IMR-90 (cell line): ENCODE results near the gene NKD1. TPM values are rescaled to one million over a fixed set of nuclear protein-coding genes. Genes with fewer than 3 reads are reported as not detected.

Experiments used
- ATAC-seq: fragments of 200-7000 bp; cut with Tn5 transposase; 2 replicates; pipeline ENCODE4 v1.9.1; 2020; ENCODE audit warnings: low read depth, mild to moderate bottlenecking, moderate library complexity
- BruUV-seq: library from RNA; stranded (reverse); fragments of 400-500 nt; replicated peaks from 2 replicates; lab custom pipeline; 2021; lab: Mats Ljungman, UMichigan
- CTCF ChIA-PET: fragments of 300-600 bp; formaldehyde crosslinking; extraction: SDS; loops from one replicate; lab custom pipeline; 2021; ENCODE audit warnings: antibody characterized with exemption; lab: Yijun Ruan, JAX
- POLR2A ChIA-PET: fragments of 300-600 bp; sonication (Branson Sonifier 250); formaldehyde crosslinking; loops from one replicate; lab custom pipeline; 2022; ENCODE audit warnings: antibody characterized with exemption; ENCODE audit not compliant: unreplicated experiment; lab: Charles Lee
- DNase-seq: peaks from one replicate; pipeline ENCODE4 v3.0.0; 2013
- H2AFZ ChIP-seq: replicated peaks from 2 replicates; pipeline ENCODE3; 2013; ENCODE audit warnings: low read length, mild to moderate bottlenecking; ENCODE audit not compliant: poor library complexity
- H2AK5ac ChIP-seq: 2 replicates; pipeline ENCODE4 v1.6.1; 2013; ENCODE audit warnings: low read depth, low read length, inconsistent platforms
- H2AK9ac ChIP-seq: replicated peaks from 2 replicates; pipeline ENCODE3; 2013; ENCODE audit warnings: mild to moderate bottlenecking, low read depth, low read length, moderate library complexity; ENCODE audit not compliant: poor library complexity
- H2BK120ac ChIP-seq: 2 replicates; pipeline ENCODE4 v1.6.1; 2013; ENCODE audit warnings: low read depth, low read length, inconsistent platforms
- H2BK15ac ChIP-seq: 3 replicates; pipeline ENCODE4 v1.6.1; 2013; ENCODE audit warnings: low read depth, low read length, inconsistent platforms
- H2BK20ac ChIP-seq: 2 replicates; pipeline ENCODE4 v1.6.1; 2013; ENCODE audit warnings: low read depth, mild to moderate bottlenecking, inconsistent platforms, low read length, moderate library complexity
- H2BK5ac ChIP-seq: 2 replicates; pipeline ENCODE4 v1.6.1; 2013; ENCODE audit warnings: mild to moderate bottlenecking, low read depth, low read length, inconsistent platforms; ENCODE audit not compliant: poor library complexity, severe bottlenecking
- H3K14ac ChIP-seq: replicated peaks from 2 replicates; pipeline ENCODE4 v1.6.1; 2013; ENCODE audit warnings: low read depth, low read length, inconsistent platforms
- H3K18ac ChIP-seq: 2 replicates; pipeline ENCODE4 v1.6.1; 2013; ENCODE audit warnings: low read depth, low read length, control low read depth
- H3K23ac ChIP-seq: 2 replicates; pipeline ENCODE4 v1.6.1; 2013; ENCODE audit warnings: low read depth, low read length, inconsistent platforms
- H3K27ac ChIP-seq: 2 replicates; pipeline ENCODE4 v1.5.1; 2013; ENCODE audit warnings: mild to moderate bottlenecking, control low read depth, low read length; ENCODE audit not compliant: insufficient read depth
- H3K27me3 ChIP-seq: 2 replicates; pipeline ENCODE4 v1.6.1; 2013; ENCODE audit warnings: low read length; ENCODE audit not compliant: control insufficient read depth, insufficient read depth
- H3K36me3 ChIP-seq: 2 replicates; pipeline ENCODE4 v1.6.1; 2013; ENCODE audit warnings: low read length, mixed read lengths; ENCODE audit not compliant: control insufficient read depth, insufficient read depth
- H3K4ac ChIP-seq: 2 replicates; pipeline ENCODE4 v1.6.1; 2013; ENCODE audit warnings: low read depth, low read length, inconsistent platforms
- H3K4me1 ChIP-seq: 2 replicates; pipeline ENCODE4 v1.6.1; 2013; ENCODE audit warnings: low read length, mixed read lengths; ENCODE audit not compliant: control insufficient read depth, insufficient read depth
- H3K4me2 ChIP-seq: 2 replicates; pipeline ENCODE4 v1.6.1; 2013; ENCODE audit warnings: low read depth, mild to moderate bottlenecking, control low read depth, low read length, moderate library complexity
- H3K4me3 ChIP-seq: 2 replicates; pipeline ENCODE4 v1.5.1; 2013; ENCODE audit warnings: low read depth, mild to moderate bottlenecking, control low read depth, low read length, moderate library complexity; ENCODE audit not compliant: insufficient read depth
- H3K56ac ChIP-seq: 2 replicates; pipeline ENCODE4 v1.6.1; 2013; ENCODE audit warnings: low read length, inconsistent platforms; ENCODE audit not compliant: insufficient read depth; ENCODE audit errors: extremely low read depth
- H3K79me1 ChIP-seq, 2 experiments: 2 replicates each; pipeline ENCODE4 v1.6.1; 2013; ENCODE audit warnings: low read length in 2 of 2, inconsistent platforms in 1 of 2, low read depth in 1 of 2
- H3K9ac ChIP-seq: 2 replicates; pipeline ENCODE4 v1.6.1; 2013; ENCODE audit warnings: low read depth, low read length, control low read depth
- H3K9me1 ChIP-seq: 2 replicates; pipeline ENCODE4 v1.6.1; 2013; ENCODE audit warnings: low read length, inconsistent platforms; ENCODE audit not compliant: insufficient read depth
- H3K9me3 ChIP-seq: 2 replicates; pipeline ENCODE4 v1.6.1; 2013; ENCODE audit warnings: low read length; ENCODE audit not compliant: control insufficient read depth, insufficient read depth
- H4K20me1 ChIP-seq: 2 replicates; pipeline ENCODE4 v1.6.1; 2013; ENCODE audit warnings: low read length, inconsistent platforms; ENCODE audit not compliant: insufficient read depth
- H4K5ac ChIP-seq: 2 replicates; pipeline ENCODE4 v1.6.1; 2013; ENCODE audit warnings: mild to moderate bottlenecking, low read depth, low read length, control low read depth
- H4K8ac ChIP-seq, 2 experiments: 2 replicates each; pipeline ENCODE4 v1.6.1; 2013; ENCODE audit warnings: low read depth in 2 of 2, low read length in 2 of 2, control low read depth in 1 of 2, inconsistent platforms in 1 of 2
- H4K91ac ChIP-seq: 2 replicates; pipeline ENCODE4 v1.6.1; 2013; ENCODE audit warnings: low read depth, low read length, inconsistent platforms; ENCODE audit not compliant: insufficient read depth
- NFE2L2 ChIP-seq: fragments of 150-350 bp; IDR thresholded peaks from 2 replicates; pipeline ENCODE4 v1.6.1; 2016; ENCODE audit warnings: low read depth, mild to moderate bottlenecking, low read length
- USF2 ChIP-seq: fragments of 150-350 bp; IDR thresholded peaks from 2 replicates; pipeline ENCODE4 v1.6.1; 2017; ENCODE audit warnings: mild to moderate bottlenecking, antibody characterized with exemption, low read length, low read depth
- WGBS, 2 experiments: methylation state at CpG; one replicate each; pipeline versions ENCODE4 v1.1.5 to v1.1.7; 2013; ENCODE audit warnings: missing lambda C conversion rate in 2 of 2; ENCODE audit not compliant: insufficient read length in 1 of 2; ENCODE audit errors: extremely low coverage in 2 of 2; 5-methylcytosine and 5-hydroxymethylcytosine counted together
- dilution Hi-C: fragments of 300-500 bp; cut with HindIII; formaldehyde crosslinking; loops from one replicate; pipeline ENCODE4 v1.14.3; 2018; ENCODE audit warnings: low sequenced_read_pairs; ENCODE audit not compliant: unreplicated experiment
- in situ Hi-C: fragments of 300-500 bp; cut with MboI; formaldehyde crosslinking; loops from 3 replicates; pipeline ENCODE4 v1.14.3; 2019; ENCODE audit warnings: low sequenced_read_pairs, inconsistent platforms, mixed read lengths
- intact Hi-C: fragments of 100-400 bp; cut with micrococcal nuclease; formaldehyde crosslinking; loops from 2 replicates; pipeline ENCODE4 v1.10.0; 2022
- polyA plus RNA-seq, 3 experiments: library from polyadenylated mRNA; depleted of rRNA; stranded (reverse); fragments of >200 nt; gene quantifications; 2 replicates each; pipeline ENCODE4 v1.2.3, GENCODE V29; 2012; ENCODE audit warnings: low replicate concordance in 1 of 3
- total RNA-seq: library from RNA; depleted of rRNA; stranded (reverse); fragments of >200 nt; gene quantifications from 2 replicates; pipeline ENCODE4 v1.2.3, GENCODE V29; 2012

Gene NKD1
- total and polyA plus RNA-seq, 2 of the 4 experiments (the other 2 are of a cell fraction): not detected

- H3K4ac ChIP-seq: no peak overlapping the region
- no peak overlapping the region for H2BK120ac ChIP-seq
- TF ChIP-seq USF2 (peak; percentile 73), NFE2L2 (no peak)
- H3K14ac ChIP-seq: no peak overlapping the region
- H3K4me3 ChIP-seq: no peak overlapping the region
- ChIA-PET CTCF (interaction anchor here (1.9 kb wide), 1 partner anchor 13 kb away, joined by 11 read pairs; no protein-coding TSS in a partner anchor), POLR2A (no interaction called here)
- no peak overlapping the region for H3K4me2 ChIP-seq
- H3K36me3 ChIP-seq: no peaks in the 10 kb centered on the region
- in situ Hi-C loops (loop anchor here (25.0 kb wide), 1 partner anchor 440 kb away; no protein-coding TSS in a partner anchor), intact Hi-C loops (no loop called here), dilution Hi-C loops (no loop called here)
- no peak overlapping the region for H4K8ac ChIP-seq
- H2BK20ac ChIP-seq: no peak overlapping the region
- no TSS peak for BruUV-seq
- no peaks in the 10 kb centered on the region for H3K9me3 ChIP-seq
- H4K5ac ChIP-seq: no peak overlapping the region
- no peak overlapping the region for H3K27ac ChIP-seq
- no peak overlapping the region for H2AK5ac ChIP-seq
- WGBS, 2 experiments: 50% methylated on average over 1 of the region's 3 CpGs; no CpG with 5 or more reads in 1 of the 2 experiments
- no peak overlapping the region for H4K91ac ChIP-seq
- ATAC-seq (no peak), DNase-seq (no peak)
- H2AK9ac ChIP-seq: no peak overlapping the region
- no peak overlapping the region for H3K56ac ChIP-seq
- no peak overlapping the region for H2BK15ac ChIP-seq
- no peaks in the 10 kb centered on the region for H3K4me1 ChIP-seq
- H4K20me1 ChIP-seq: no peaks in the 10 kb centered on the region
- no peak overlapping the region for H3K18ac ChIP-seq
- H3K9me1 ChIP-seq: no peaks in the 10 kb centered on the region
- no peak overlapping the region for H2AFZ ChIP-seq
- H3K23ac ChIP-seq: no peak overlapping the region
- no peak overlapping the region for H2BK5ac ChIP-seq
- H3K27me3 ChIP-seq: peaks cover 9% of the 10 kb centered on the region; the same call in 1 of the 2 replicates
- no peak overlapping the region for H3K9ac ChIP-seq
- H3K79me1 ChIP-seq: no peaks in the 10 kb centered on the region
Observed at GRCh38 chr16:50651835-50652438, 103.7 kb downstream of the NKD1 start.
